GM12892 (cell line): Measurements from ENCODE around the gene WDR59.
A peak's percentile ranks its signal among the peaks of the same experiment; 100 is the strongest.
"Not testable (repeated sequence)": the region's sequence is repeated elsewhere in the genome, so short reads cannot be mapped to it uniquely, and the experiment has no call there.

Experiments
- DNase-seq: peaks from one replicate; pipeline ENCODE4 v3.0.0; 2011; ENCODE audit not compliant: insufficient read length
- FAIRE-seq: peaks from 2 replicates; lab custom pipeline; 2011; peaks lifted over from hg19 to GRCh38; lab: Jason Lieb, UNC
- POLR2A ChIP-seq: IDR thresholded peaks from 2 replicates; pipeline ENCODE4 v1.6.1; 2011; ENCODE audit warnings: low read depth, low read length, control low read depth
- POLR2AphosphoS5 ChIP-seq: IDR thresholded peaks from 2 replicates; pipeline ENCODE4 v1.6.1; 2011; ENCODE audit warnings: low read depth, low read length, control low read depth
- TAF1 ChIP-seq: IDR thresholded peaks from 2 replicates; pipeline ENCODE4 v1.6.1; 2011; ENCODE audit warnings: low read depth, mild to moderate bottlenecking, control low read depth, low read length, borderline replicate concordance

The WDR59 gene

GRCh38 chr16:75023009-75023408 is 38.1 kb upstream of the WDR59 start:
- TF ChIP-seq POLR2AphosphoS5 (no peak), POLR2A (no peak), TAF1 (no peak)
- FAIRE-seq (no peak), DNase-seq (no peak)

GRCh38 chr16:75022567-75022966 is 37.6 kb upstream of the WDR59 start:
- no peak for FAIRE-seq
- TF ChIP-seq POLR2A: no peak
- TF ChIP-seq TAF1: no peak
- TF ChIP-seq POLR2AphosphoS5: no peak
- DNase-seq: no peak

GRCh38 chr16:75021410-75021809 is 36.5 kb upstream of the WDR59 start:
- no peak for TF ChIP-seq TAF1
- TF ChIP-seq POLR2AphosphoS5: no peak
- TF ChIP-seq POLR2A: no peak
- no peak for DNase-seq
- FAIRE-seq: no peak

GRCh38 chr16:75019586-75019985 is 34.7 kb upstream of the WDR59 start:
- FAIRE-seq (no peak), DNase-seq (no peak)
- no peak for TF ChIP-seq TAF1

DNA sequence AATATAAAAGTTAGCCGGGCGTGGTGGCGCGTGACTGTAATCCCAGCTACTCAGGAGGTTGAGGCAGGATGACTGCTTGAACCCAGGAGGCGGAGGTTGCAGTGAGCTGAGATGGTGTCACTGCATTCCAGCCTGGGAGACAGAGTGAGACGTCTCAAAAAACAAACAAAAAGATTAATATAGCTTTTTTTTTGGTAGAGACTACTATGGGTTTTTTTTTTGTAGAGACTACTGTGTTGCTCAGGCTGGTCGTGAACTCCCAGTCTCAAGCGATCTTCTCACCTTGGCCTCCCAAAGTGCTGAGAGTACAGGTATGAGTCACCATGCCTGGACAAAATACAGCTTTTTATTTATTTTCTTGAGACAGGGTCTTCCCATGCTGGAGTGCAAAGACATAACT is 34.1 kb upstream of the WDR59 start:
- no peak for FAIRE-seq
- DNase-seq: no peak
- TF ChIP-seq POLR2A (no peak), POLR2AphosphoS5 (no peak), TAF1 (no peak)

GRCh38 chr16:75017670-75018525 is 33.0 kb upstream of the WDR59 start:
- no peak for DNase-seq
- no peak for FAIRE-seq
- no peak for TF ChIP-seq POLR2AphosphoS5
- TF ChIP-seq TAF1: no peak
- no peak for TF ChIP-seq POLR2A

DNA sequence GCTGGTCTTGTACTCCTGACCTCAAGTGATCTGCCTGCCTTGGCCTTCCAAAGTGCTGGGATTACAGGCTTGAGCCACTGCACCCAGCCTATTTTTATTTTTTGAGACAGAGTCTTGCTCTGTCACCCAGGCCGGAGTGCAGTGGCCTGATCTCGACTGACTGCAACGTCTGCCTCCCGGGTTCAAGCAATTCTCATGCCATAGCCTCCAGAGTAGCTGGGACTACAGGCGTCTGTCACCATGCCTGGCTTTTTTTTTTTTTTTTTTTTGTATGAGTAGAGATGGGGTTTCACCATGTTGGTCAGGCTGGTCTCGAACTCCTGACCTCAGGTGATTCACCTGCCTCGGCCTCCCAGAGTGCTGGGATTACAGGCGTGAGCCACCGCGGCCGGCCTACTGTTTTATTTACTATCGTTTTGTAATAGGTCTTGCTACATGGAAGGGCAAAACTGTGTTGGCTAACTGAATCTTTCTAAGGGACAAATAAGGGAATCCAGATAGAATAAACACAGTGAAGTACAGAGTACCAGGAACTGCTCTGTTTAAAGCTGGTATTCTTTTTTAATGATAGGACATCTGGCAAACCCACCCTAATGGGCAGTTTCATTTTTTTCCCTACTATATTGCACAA is 31.6 kb upstream of the WDR59 start:
- not testable (repeated sequence) for DNase-seq, FAIRE-seq

- FAIRE-seq (no peak), DNase-seq (no peak)
- TF ChIP-seq POLR2AphosphoS5 (no peak), TAF1 (no peak), POLR2A (no peak)
Observed at GRCh38 chr16:75014318-75014717, 29.4 kb upstream of the WDR59 start.

- DNase-seq, FAIRE-seq: not testable (repeated sequence)
Observed at GRCh38 chr16:75013123-75013522, 28.2 kb upstream of the WDR59 start.

GRCh38 chr16:75012380-75013081 is 27.6 kb upstream of the WDR59 start:
- DNase-seq (no peak), FAIRE-seq (no peak)
- TF ChIP-seq POLR2AphosphoS5 (no peak; the same call in none of the 2 replicates), TAF1 (no peak), POLR2A (0 out of 2 replicates have a peak, but pooled peaks have one; percentile 11)

- no peak for DNase-seq
- peak; percentile 60 for FAIRE-seq
- TF ChIP-seq POLR2A (peak; percentile 79), TAF1 (peak; percentile 72; the same call in 1 of the 2 replicates), POLR2AphosphoS5 (peak; percentile 86)
Observed at GRCh38 chr16:75011634-75012307, 26.8 kb upstream of the WDR59 start.

DNA sequence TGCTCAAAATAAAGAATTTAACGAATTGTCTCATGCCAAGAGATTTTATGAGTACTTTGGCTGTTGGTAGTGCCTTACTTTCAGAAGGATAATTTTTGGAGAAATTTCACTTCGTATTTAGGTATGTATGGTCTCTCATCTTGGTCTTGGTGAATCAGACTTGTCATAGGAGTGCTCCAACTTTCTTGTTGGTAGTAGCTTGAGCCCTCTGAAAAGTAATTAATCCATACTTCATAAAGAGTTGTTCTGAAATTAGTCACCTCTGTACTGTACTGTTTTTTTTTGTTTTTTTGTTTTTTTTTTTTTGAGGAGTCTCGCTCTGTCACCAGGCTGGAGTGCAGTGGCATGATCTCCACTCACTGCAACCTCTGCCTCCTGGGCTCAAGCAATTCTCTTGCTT is 25.5 kb upstream of the WDR59 start:
- TF ChIP-seq POLR2A (no peak), POLR2AphosphoS5 (no peak), TAF1 (no peak)
- DNase-seq (no peak), FAIRE-seq (no peak)
